Mesenchymal stem cell (in vitro differentiated cells and primary cell): ENCODE measurements around the gene POF1B. TPM values are rescaled to one million over a fixed set of nuclear protein-coding genes. Genes with fewer than 3 reads are reported as not detected.

Experiments
- DNase-seq: peaks from one replicate; pipeline ENCODE4 v3.0.0-alpha.2; 2013
- H2AFZ ChIP-seq: one replicate; pipeline ENCODE4 v1.6.1; 2013; ENCODE audit warnings: low read depth, mild to moderate bottlenecking, control low read depth, inconsistent platforms, low read length, moderate library complexity
- H2AK5ac ChIP-seq: 2 replicates; pipeline ENCODE4 v1.6.1; 2013; ENCODE audit warnings: low read length, moderate library complexity, mild to moderate bottlenecking, inconsistent platforms; ENCODE audit not compliant: severe bottlenecking
- H2BK120ac ChIP-seq: one replicate; pipeline ENCODE4 v1.6.1; 2013; ENCODE audit warnings: low read depth, mild to moderate bottlenecking, inconsistent platforms, low read length, moderate library complexity
- H2BK12ac ChIP-seq, 2 experiments: one replicate each; pipeline ENCODE4 v1.6.1; 2013; ENCODE audit warnings: inconsistent platforms in 2 of 2, low read length in 2 of 2, mild to moderate bottlenecking in 2 of 2, moderate library complexity in 2 of 2, control low read depth in 1 of 2
- H2BK15ac ChIP-seq: one replicate; pipeline ENCODE4 v1.6.1; 2013; ENCODE audit warnings: mild to moderate bottlenecking, low read depth, inconsistent platforms; ENCODE audit not compliant: poor library complexity, severe bottlenecking
- H2BK5ac ChIP-seq: 2 replicates; pipeline ENCODE4 v1.6.1; 2013; ENCODE audit warnings: low read depth, mild to moderate bottlenecking, low read length, control low read depth, inconsistent platforms; ENCODE audit not compliant: poor library complexity, severe bottlenecking
- H3K14ac ChIP-seq, 2 experiments: one replicate each; pipeline ENCODE4 v1.6.1; 2013; ENCODE audit warnings: inconsistent platforms in 2 of 2, low read length in 2 of 2, control low read depth in 1 of 2, mild to moderate bottlenecking in 1 of 2, moderate library complexity in 1 of 2
- H3K18ac ChIP-seq, 2 experiments: one replicate each; pipeline ENCODE4 v1.6.1; 2013; ENCODE audit warnings: inconsistent platforms in 2 of 2, low read length in 2 of 2, control low read depth in 1 of 2, low read depth in 1 of 2, mild to moderate bottlenecking in 1 of 2
- H3K23ac ChIP-seq, 2 experiments: one replicate each; pipeline ENCODE4 v1.6.1; 2013; ENCODE audit warnings: inconsistent platforms in 2 of 2, low read length in 2 of 2, mild to moderate bottlenecking in 2 of 2, moderate library complexity in 2 of 2, control low read depth in 1 of 2
- H3K27ac ChIP-seq: 2 replicates; pipeline ENCODE4 v1.5.1; 2013; ENCODE audit warnings: mild to moderate bottlenecking, moderate library complexity, low read length, control low read depth, inconsistent platforms; ENCODE audit not compliant: poor library complexity, severe bottlenecking
- H3K27me3 ChIP-seq, 2 experiments: 2 replicates each; pipeline versions ENCODE4 v1.6.1 to v1.7.0; 2013; ENCODE audit warnings: low read length in 2 of 2, mild to moderate bottlenecking in 2 of 2, moderate library complexity in 2 of 2, control low read depth in 1 of 2, inconsistent platforms in 1 of 2; ENCODE audit not compliant: control insufficient read depth in 1 of 2, insufficient read depth in 1 of 2
- H3K36me3 ChIP-seq, 2 experiments: 2 replicates each; pipeline versions ENCODE4 v1.6.1 to v1.7.0; 2013; ENCODE audit warnings: low read length in 2 of 2, control low read depth in 1 of 2, inconsistent platforms in 1 of 2, low read depth in 1 of 2, mild to moderate bottlenecking in 1 of 2; ENCODE audit not compliant: insufficient read depth in 2 of 2, control insufficient read depth in 1 of 2
- H3K4ac ChIP-seq, 2 experiments: one replicate each; pipeline ENCODE4 v1.6.1; 2013; ENCODE audit warnings: inconsistent platforms in 2 of 2, low read length in 2 of 2, mild to moderate bottlenecking in 2 of 2, moderate library complexity in 2 of 2, control low read depth in 1 of 2, low read depth in 1 of 2
- H3K4me1 ChIP-seq: 2 replicates; pipeline ENCODE4 v1.6.1; 2013; ENCODE audit warnings: low read depth, low read length, control low read depth; ENCODE audit not compliant: control insufficient read depth, insufficient read depth
- H3K4me2 ChIP-seq: 2 replicates; pipeline ENCODE4 v1.6.1; 2013; ENCODE audit warnings: low read length, mild to moderate bottlenecking, inconsistent platforms; ENCODE audit not compliant: poor library complexity, severe bottlenecking
- H3K4me3 ChIP-seq, 2 experiments: 2 replicates each; pipeline versions ENCODE4 v1.5.1 to v1.7.0; 2013; ENCODE audit warnings: low read length in 2 of 2, mild to moderate bottlenecking in 2 of 2, control low read depth in 1 of 2, low read depth in 1 of 2; ENCODE audit not compliant: insufficient read depth in 1 of 2
- H3K79me1 ChIP-seq: replicated peaks from 2 replicates; pipeline ENCODE4 v1.6.1; 2013; ENCODE audit warnings: mild to moderate bottlenecking, control low read depth, low read length, inconsistent platforms; ENCODE audit not compliant: poor library complexity, severe bottlenecking
- H3K9ac ChIP-seq: 2 replicates; pipeline ENCODE4 v1.7.0; 2013; ENCODE audit warnings: mild to moderate bottlenecking, low read length, moderate library complexity
- H3K9me3 ChIP-seq: 2 replicates; pipeline ENCODE4 v1.7.0; 2013; ENCODE audit warnings: mild to moderate bottlenecking, low read length; ENCODE audit not compliant: control insufficient read depth
- H4K8ac ChIP-seq: one replicate; pipeline ENCODE4 v1.6.1; 2013; ENCODE audit warnings: inconsistent platforms, mild to moderate bottlenecking, low read length, moderate library complexity
- H4K91ac ChIP-seq: one replicate; pipeline ENCODE4 v1.6.1; 2013; ENCODE audit warnings: mild to moderate bottlenecking, low read length, inconsistent platforms
- WGBS: methylation state at CpG from one replicate; pipeline ENCODE4 v1.1.7; 2013; ENCODE audit warnings: mixed read lengths; 5-methylcytosine and 5-hydroxymethylcytosine counted together
- polyA plus RNA-seq, 2 experiments: library from polyadenylated mRNA; stranded (reverse); fragments of 200-250 nt; gene quantifications; one replicate each; pipeline ENCODE4 v1.2.3, GENCODE V29; 2013

The POF1B gene
- polyA plus RNA-seq (2013, experiment 1 of 2): not detected
- polyA plus RNA-seq (2013, experiment 2 of 2): not detected

GRCh38 chrX:85379174-85379907 is at the start of gene POF1B:
Gene POF1B (minus strand): TSS chrX:85379665. CDS start chrX:85379454, 211 bp downstream.
- H4K8ac ChIP-seq: no peak within 1 kb of the TSS
- no peak within 1 kb of the TSS for H3K18ac ChIP-seq
- H3K27ac ChIP-seq: no peak within 1 kb of the TSS
- no peak within 1 kb of the TSS for H3K9ac ChIP-seq
- H3K4ac ChIP-seq: no peak within 1 kb of the TSS
- WGBS: 71% methylated on average over 10 of the region's 12 CpGs
- H2BK12ac ChIP-seq: no peak within 1 kb of the TSS
- DNase-seq: no peak
- no peak within 1 kb of the TSS for H2BK5ac ChIP-seq
- H2AK5ac ChIP-seq: no peak within 1 kb of the TSS
- no peak within 1 kb of the TSS for H2BK120ac ChIP-seq
- H3K4me3 ChIP-seq: no peak within 1 kb of the TSS
- no peak within 1 kb of the TSS for H4K91ac ChIP-seq
- H3K79me1 ChIP-seq: no peaks in the 10 kb centered on the region
- H3K23ac ChIP-seq: no peak within 1 kb of the TSS
- H3K14ac ChIP-seq: no peak within 1 kb of the TSS
- no peak within 1 kb of the TSS for H2BK15ac ChIP-seq
- no peaks in the 10 kb centered on the region for H3K36me3 ChIP-seq
- no peak within 1 kb of the TSS for H2AFZ ChIP-seq
- no peak within 1 kb of the TSS for H3K4me2 ChIP-seq
- H3K9me3 ChIP-seq: no peaks in the 10 kb centered on the region
- no peaks in the 10 kb centered on the region for H3K4me1 ChIP-seq
- no peaks in the 10 kb centered on the region for H3K27me3 ChIP-seq

- Histone ChIP-seq H3K79me1 (no peaks in the 10 kb centered on the region), H4K8ac (no peak overlapping the region), H3K27me3 (no peaks in the 10 kb centered on the region), H3K4me2 (no peak overlapping the region), H3K9ac (no peak overlapping the region), H3K4me1 (no peaks in the 10 kb centered on the region), H3K9me3 (peaks cover 12% of the 10 kb centered on the region), H2BK5ac (no peak overlapping the region), H3K23ac (no peak overlapping the region), H2BK120ac (no peak overlapping the region), H2BK15ac (no peak overlapping the region), H2BK12ac (no peak overlapping the region), H3K14ac (no peak overlapping the region), H3K36me3 (no peaks in the 10 kb centered on the region), H3K18ac (no peak overlapping the region), H3K27ac (no peak overlapping the region), H2AK5ac (no peak overlapping the region), H3K4ac (no peak overlapping the region), H4K91ac (no peak overlapping the region), H3K4me3 (no peak overlapping the region), H2AFZ (no peak overlapping the region)
- DNase-seq: no peak
- WGBS: no CpG with 5 or more reads among the region's 1 CpG
Measured at GRCh38 chrX:85429066-85429465, 49.6 kb upstream of the POF1B start.

GRCh38 chrX:85419293-85419692 is 39.8 kb upstream of the POF1B start:
- Histone ChIP-seq H3K4me3 (no peak overlapping the region), H3K4me1 (no peaks in the 10 kb centered on the region), H2BK5ac (no peak overlapping the region), H2BK12ac (no peak overlapping the region), H3K4me2 (no peak overlapping the region), H3K14ac (no peak overlapping the region), H2BK120ac (no peak overlapping the region), H2BK15ac (no peak overlapping the region), H3K9ac (no peak overlapping the region), H3K9me3 (no peaks in the 10 kb centered on the region), H4K8ac (no peak overlapping the region), H2AK5ac (no peak overlapping the region), H3K18ac (no peak overlapping the region), H3K23ac (no peak overlapping the region), H3K79me1 (no peaks in the 10 kb centered on the region), H2AFZ (no peak overlapping the region), H3K27ac (no peak overlapping the region), H3K27me3 (no peaks in the 10 kb centered on the region), H3K36me3 (no peaks in the 10 kb centered on the region), H3K4ac (no peak overlapping the region), H4K91ac (no peak overlapping the region)
- no peak for DNase-seq

- Histone ChIP-seq H3K36me3 (no peaks in the 10 kb centered on the region), H3K4me1 (no peaks in the 10 kb centered on the region), H2AK5ac (no peak overlapping the region), H3K79me1 (no peaks in the 10 kb centered on the region), H2BK12ac (no peak overlapping the region), H3K9ac (no peak overlapping the region), H2BK120ac (no peak overlapping the region), H3K4ac (no peak overlapping the region), H3K27me3 (no peaks in the 10 kb centered on the region), H4K91ac (no peak overlapping the region), H4K8ac (no peak overlapping the region), H2BK15ac (no peak overlapping the region), H2BK5ac (no peak overlapping the region), H3K23ac (no peak overlapping the region), H3K27ac (no peak overlapping the region), H3K4me3 (no peak overlapping the region), H3K4me2 (no peak overlapping the region), H3K14ac (no peak overlapping the region), H3K18ac (no peak overlapping the region), H2AFZ (no peak overlapping the region), H3K9me3 (no peaks in the 10 kb centered on the region)
- WGBS: 96% methylated on average over 1 of the region's 2 CpGs
- no peak for DNase-seq
Measured at GRCh38 chrX:85391878-85392238, 12.4 kb upstream of the POF1B start.
